Gastroesophageal sphincter (tissue), 4 donors: Measurements from ENCODE around the gene ROCK1. TPM values are rescaled to one million over a fixed set of nuclear protein-coding genes. Genes with fewer than 3 reads are reported as not detected.
A peak's percentile ranks its signal among the peaks of the same experiment; 100 is the strongest.
"Not testable (repeated sequence)": the region's sequence is repeated elsewhere in the genome, so short reads cannot be mapped to it uniquely, and the experiment has no call there.

Source experiments
- ATAC-seq: fragments of 150-250 bp; one replicate; pipeline ENCODE4 v1.9.1; 2016; ENCODE audit warnings: mild to moderate bottlenecking, moderate library complexity
- H3K27ac ChIP-seq, 4 donors: fragments of 200-600 bp; sonication (generic) in 3 of 4; 1 replicate in 3 of 4; 2 replicates in 1 of 4; pipeline ENCODE4 v1.5.1; 2016 to 2019
- H3K27me3 ChIP-seq: fragments of 200-600 bp; sonication (generic); one replicate; pipeline ENCODE4 v1.5.1; 2019
- H3K36me3 ChIP-seq, 2 donors: fragments of 200-600 bp; sonication (generic); one replicate each; pipeline ENCODE4 v1.5.1; 2019; ENCODE audit warnings: control low read depth in 1 of 2
- H3K4me1 ChIP-seq, 3 donors: fragments of 200-600 bp; sonication (generic); 1 replicate in 2 of 3; 2 replicates in 1 of 3; pipeline ENCODE4 v1.5.1; 2016 to 2019; ENCODE audit warnings: control low read depth in 2 of 3
- H3K4me3 ChIP-seq, 2 donors: fragments of 200-600 bp; sonication (generic); one replicate each; pipeline ENCODE4 v1.5.1; 2019; ENCODE audit warnings: mild to moderate bottlenecking in 1 of 2, moderate library complexity in 1 of 2
- H3K9me3 ChIP-seq, 3 donors: fragments of 200-600 bp; sonication (generic); one replicate each; pipeline ENCODE4 v1.5.1; 2017 to 2019; ENCODE audit warnings: control low read depth in 2 of 3
- EP300 ChIP-seq: sonication (generic); formaldehyde crosslinking; IDR thresholded peaks from one replicate; pipeline ENCODE4 v1.6.1; 2017; ENCODE audit warnings: antibody characterized with exemption, mild to moderate bottlenecking
- POLR2A ChIP-seq, 2 donors: fragments of 450-650 bp; IDR thresholded peaks; one replicate each; pipeline ENCODE4 v1.6.1; 2017; ENCODE audit warnings: antibody characterized with exemption in 2 of 2, mild to moderate bottlenecking in 2 of 2, moderate library complexity in 1 of 2
- POLR2AphosphoS5 ChIP-seq: sonication (generic); formaldehyde crosslinking; IDR thresholded peaks from one replicate; pipeline ENCODE4 v1.6.1; 2017; ENCODE audit warnings: antibody characterized with exemption
- WGBS, 2 donors: methylation state at CpG; one replicate each; pipeline ENCODE4 v1.1.5; 2018; ENCODE audit warnings: low coverage in 1 of 2; 5-methylcytosine and 5-hydroxymethylcytosine counted together
- total RNA-seq, 4 donors: library from RNA; depleted of rRNA; stranded (reverse); fragments of >200 nt; gene quantifications; one replicate each; pipeline ENCODE4 v1.1.0, GENCODE V29; 2016
- TF ChIP-seq, protein P1 (sequence below), 4 experiments: fragments of 200-600 bp in 2 of 4; fragments of 450-650 bp in 2 of 4; sonication (generic) in 1 of 4; IDR thresholded peaks; one replicate each; pipeline ENCODE4 v1.5.1; 2017 to 2019; ENCODE audit warnings: antibody characterized with exemption in 4 of 4, mild to moderate bottlenecking in 2 of 4, moderate library complexity in 2 of 4

The ROCK1 gene
- total RNA-seq, 4 donors from 2014 or later, result 130 to 139 (median 133) TPM

DNA sequence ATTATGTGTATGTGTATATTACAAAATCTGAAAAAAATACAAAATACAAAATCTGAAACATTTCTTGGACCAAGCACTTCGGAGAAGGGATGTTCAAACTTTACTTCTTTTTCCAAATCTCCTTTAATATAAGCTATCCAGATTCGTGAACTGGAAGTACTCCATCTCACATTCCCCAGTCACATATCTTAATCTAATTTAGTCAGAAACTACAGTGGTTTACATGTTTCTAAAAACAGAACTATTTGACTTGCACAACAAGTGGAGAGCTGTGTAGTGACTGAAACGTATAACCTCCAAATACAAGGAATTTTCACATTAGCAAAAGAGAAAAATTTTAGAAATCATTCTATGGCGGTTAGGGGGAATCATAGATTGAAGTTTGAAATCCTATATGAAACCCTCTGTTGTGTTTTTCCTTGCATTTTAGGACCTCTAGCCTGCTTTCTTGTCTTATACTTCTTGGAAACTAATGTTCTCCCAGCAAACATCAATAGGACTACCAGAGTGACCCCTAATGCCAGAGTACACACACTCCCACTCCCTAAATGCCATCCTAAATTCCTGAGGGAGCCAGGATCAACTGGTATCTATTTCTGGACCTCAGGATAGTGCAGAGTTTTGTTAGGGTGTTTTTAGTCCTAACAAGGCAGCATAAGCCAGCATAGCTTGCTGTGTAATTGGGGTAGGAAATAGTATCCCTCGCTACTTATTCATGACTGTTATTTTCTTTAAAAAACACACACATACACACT, 30.2 kb upstream of the ROCK1 start:
- Histone ChIP-seq H3K4me1 (peaks cover 6 to 22% (median 7%) of the 10 kb centered on the region in 3 donors), H3K9me3 (no peaks in the 10 kb centered on the region), H3K27me3 (no peaks in the 10 kb centered on the region), H3K36me3 (no peaks in the 10 kb centered on the region), H3K27ac (peak overlapping the region; percentile 67 to 78 (median 77)), H3K4me3 (no peak overlapping the region)
- WGBS, 2 donors, result 34 to 41% methylated on average over 5 of the region's 5 CpGs
- no peak for TF ChIP-seq EP300
- TF ChIP-seq POLR2AphosphoS5, result peak; percentile 52
- no peak for ATAC-seq

DNA sequence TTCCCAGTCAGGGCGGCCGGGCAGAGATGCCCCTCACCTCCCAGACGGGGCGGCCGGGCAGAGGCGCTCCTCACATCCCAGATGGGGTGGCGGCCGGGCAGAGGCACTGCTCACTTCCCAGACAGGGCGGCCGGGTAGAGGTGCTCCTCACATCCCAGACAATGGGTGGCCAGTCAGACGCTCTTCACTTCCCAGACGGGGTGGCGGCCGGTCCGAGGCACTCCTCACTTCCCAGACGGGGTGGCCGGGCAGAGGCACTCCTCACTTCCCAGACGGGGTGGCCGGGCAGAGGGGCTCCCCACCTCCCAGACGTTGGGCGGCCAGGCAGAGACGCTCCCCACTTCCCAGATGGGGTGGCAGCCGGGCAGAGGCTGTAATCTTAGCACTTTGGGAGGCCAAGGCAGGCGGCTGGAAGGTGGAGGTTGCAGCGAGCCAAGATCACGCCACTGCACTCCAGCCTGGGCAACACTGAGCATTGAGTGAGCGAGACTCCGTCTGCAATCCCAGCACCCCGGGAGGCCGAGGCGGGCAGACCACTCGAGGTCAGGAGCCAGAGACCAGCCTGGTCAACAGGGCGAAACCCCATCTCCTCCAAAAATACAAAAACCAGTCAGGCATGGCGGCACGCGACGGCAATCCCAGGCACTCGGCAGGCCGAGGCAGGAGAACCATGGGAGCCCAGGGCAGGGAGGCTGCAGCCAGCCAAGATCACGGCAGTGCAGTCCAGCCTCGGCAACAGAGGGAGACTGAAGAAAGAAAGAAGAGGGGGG, 26.3 kb upstream of the ROCK1 start:
- not testable (repeated sequence) for H3K27ac ChIP-seq, H3K36me3 ChIP-seq, H3K27me3 ChIP-seq, H3K9me3 ChIP-seq, H3K4me3 ChIP-seq, ATAC-seq
- WGBS, 2 donors, result no CpG with 5 or more reads among the region's 41 CpGs
- H3K4me1 ChIP-seq, result peaks cover 6 to 21% (median 7%) of the 10 kb centered on the region in 3 donors

DNA sequence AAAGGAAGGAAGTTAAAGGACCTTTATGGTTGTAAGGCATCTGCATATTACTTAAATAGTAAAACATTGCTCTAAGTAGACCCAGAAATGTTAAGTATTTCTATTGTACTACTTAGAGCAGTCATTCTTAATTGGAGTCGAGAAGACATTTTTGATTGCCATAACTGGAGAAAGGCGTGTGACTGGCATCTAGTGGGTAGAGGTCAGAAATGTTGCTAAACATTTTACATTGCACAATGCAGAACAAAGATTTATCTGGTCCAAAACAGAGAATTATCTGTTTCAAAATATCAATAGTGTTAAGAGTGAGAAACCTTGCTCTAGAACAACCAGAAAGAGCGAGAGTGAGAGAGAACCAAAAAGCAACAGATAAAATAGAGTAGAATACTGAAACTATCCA, 23.3 kb upstream of the ROCK1 start:
- Histone ChIP-seq H3K4me3 (no peak overlapping the region), H3K27me3 (no peaks in the 10 kb centered on the region), H3K4me1 (peaks cover 0 to 7% (median 0%) of the 10 kb centered on the region in 3 donors), H3K9me3 (no peaks in the 10 kb centered on the region), H3K27ac (no peak overlapping the region), H3K36me3 (no peaks in the 10 kb centered on the region)
- ATAC-seq, result no peak
- WGBS, 2 donors, result 77 to 79% methylated on average over 3 of the region's 3 CpGs
- no peak for TF ChIP-seq POLR2AphosphoS5
- no peak for TF ChIP-seq POLR2A (IDR thresholded peaks at IDR 0.05)
- TF ChIP-seq EP300, result no peak
- TF ChIP-seq, protein P1, sequence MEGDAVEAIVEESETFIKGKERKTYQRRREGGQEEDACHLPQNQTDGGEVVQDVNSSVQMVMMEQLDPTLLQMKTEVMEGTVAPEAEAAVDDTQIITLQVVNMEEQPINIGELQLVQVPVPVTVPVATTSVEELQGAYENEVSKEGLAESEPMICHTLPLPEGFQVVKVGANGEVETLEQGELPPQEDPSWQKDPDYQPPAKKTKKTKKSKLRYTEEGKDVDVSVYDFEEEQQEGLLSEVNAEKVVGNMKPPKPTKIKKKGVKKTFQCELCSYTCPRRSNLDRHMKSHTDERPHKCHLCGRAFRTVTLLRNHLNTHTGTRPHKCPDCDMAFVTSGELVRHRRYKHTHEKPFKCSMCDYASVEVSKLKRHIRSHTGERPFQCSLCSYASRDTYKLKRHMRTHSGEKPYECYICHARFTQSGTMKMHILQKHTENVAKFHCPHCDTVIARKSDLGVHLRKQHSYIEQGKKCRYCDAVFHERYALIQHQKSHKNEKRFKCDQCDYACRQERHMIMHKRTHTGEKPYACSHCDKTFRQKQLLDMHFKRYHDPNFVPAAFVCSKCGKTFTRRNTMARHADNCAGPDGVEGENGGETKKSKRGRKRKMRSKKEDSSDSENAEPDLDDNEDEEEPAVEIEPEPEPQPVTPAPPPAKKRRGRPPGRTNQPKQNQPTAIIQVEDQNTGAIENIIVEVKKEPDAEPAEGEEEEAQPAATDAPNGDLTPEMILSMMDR (IDR thresholded peaks at IDR 0.05), result peak in 2 of 4 experiments; percentile 10 to 26

DNA sequence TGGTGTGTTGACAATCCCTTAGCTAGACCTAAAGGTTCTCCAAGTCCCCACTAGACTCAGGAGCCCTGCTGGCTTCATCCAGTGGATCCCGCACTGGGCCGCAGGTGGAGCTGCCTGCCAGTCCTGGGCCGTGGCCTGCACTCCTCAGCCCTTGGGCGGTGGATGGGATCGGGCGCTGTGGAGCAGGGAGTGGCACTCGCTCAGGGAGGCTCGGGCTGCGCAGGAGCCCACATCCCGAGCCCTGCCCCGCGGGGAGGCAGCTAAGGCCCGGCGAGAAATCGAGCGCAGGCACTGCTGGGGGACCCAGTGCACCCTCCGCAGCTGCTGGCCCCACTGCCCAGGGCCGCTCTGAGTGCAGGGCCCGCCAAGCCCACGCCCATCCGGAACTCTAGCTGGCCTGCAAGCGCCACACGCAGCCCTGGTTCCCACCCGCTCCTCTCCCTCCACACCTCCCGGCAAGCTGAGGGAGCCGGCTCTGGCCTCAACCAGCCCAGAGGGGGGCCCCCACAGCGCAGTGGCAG, 20.8 kb upstream of the ROCK1 start:
- H3K9me3 ChIP-seq, result no peaks in the 10 kb centered on the region
- H3K36me3 ChIP-seq, result no peaks in the 10 kb centered on the region
- no peaks in the 10 kb centered on the region for H3K27me3 ChIP-seq
- H3K4me3 ChIP-seq, result no peak overlapping the region
- H3K27ac ChIP-seq, result no peak overlapping the region
- no CpG with 5 or more reads among the region's 27 CpGs for WGBS, 2 donors
- TF ChIP-seq POLR2A (IDR thresholded peaks at IDR 0.05), result no peak
- TF ChIP-seq POLR2AphosphoS5, result no peak
- TF ChIP-seq EP300, result no peak
- TF ChIP-seq, protein P1 (IDR thresholded peaks at IDR 0.05), result no peak
- H3K4me1 ChIP-seq, result peaks cover 0 to 13% (median 0%) of the 10 kb centered on the region in 3 donors
- ATAC-seq, result no peak

DNA sequence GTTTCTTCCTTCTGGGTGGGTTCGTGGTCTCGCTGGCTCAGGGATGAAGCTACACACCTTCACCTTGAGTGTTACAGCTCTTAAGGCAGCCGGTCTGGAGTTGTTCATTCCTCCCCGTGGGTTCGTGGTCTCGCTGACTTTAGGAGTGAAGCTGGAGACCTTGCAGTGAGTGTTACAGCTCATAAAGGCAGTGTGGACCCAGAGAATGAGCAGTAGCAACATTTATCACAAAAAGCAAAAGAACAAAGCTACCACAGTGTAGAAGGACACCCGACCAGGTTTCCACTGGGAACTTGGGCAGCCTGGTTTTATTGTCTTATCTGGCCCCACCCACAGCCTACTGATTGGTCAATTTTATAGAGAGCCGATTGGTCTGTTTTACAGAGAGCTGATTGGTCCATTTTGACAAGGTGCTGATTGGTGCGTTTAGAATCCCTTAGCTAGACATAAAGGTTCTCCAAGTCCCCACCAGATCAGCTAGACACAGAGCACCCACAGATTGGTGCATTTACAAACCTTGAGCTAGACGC, 20.1 kb upstream of the ROCK1 start:
- H3K27ac ChIP-seq, result no peak overlapping the region
- H3K27me3 ChIP-seq, result no peaks in the 10 kb centered on the region
- H3K4me3 ChIP-seq, result no peak overlapping the region
- ATAC-seq, result no peak
- no peak for TF ChIP-seq POLR2A (IDR thresholded peaks at IDR 0.05)
- TF ChIP-seq, protein P1 (IDR thresholded peaks at IDR 0.05), result no peak
- TF ChIP-seq POLR2AphosphoS5, result no peak
- TF ChIP-seq EP300, result no peak
- H3K4me1 ChIP-seq, result peaks cover 0 to 13% (median 0%) of the 10 kb centered on the region in 3 donors
- no peaks in the 10 kb centered on the region for H3K36me3 ChIP-seq
- H3K9me3 ChIP-seq, result no peaks in the 10 kb centered on the region
- 90 to 95% methylated on average over 3 to 7 of the region's 10 CpGs for WGBS, 2 donors
